Karpas-422 (cell line): ENCODE measurements around the gene CCDC30. TPM values are rescaled to one million over a fixed set of nuclear protein-coding genes. Genes with fewer than 3 reads are reported as not detected.
A peak's percentile ranks its signal among the peaks of the same experiment; 100 is the strongest.

ENCODE experiments used
- DNase-seq: peaks from one replicate; pipeline ENCODE4 v3.0.0-alpha.2; 2015
- H2AFZ ChIP-seq: fragments of 200-600 bp; sonication (generic); 2 replicates; pipeline ENCODE4 v1.6.1; 2014; ENCODE audit warnings: antibody characterized with exemption, low read length, mixed read lengths
- H3K27ac ChIP-seq: fragments of 200-600 bp; sonication (generic); 2 replicates; pipeline ENCODE4 v1.5.1; 2014; ENCODE audit warnings: mild to moderate bottlenecking, low read length, moderate library complexity
- H3K27me3 ChIP-seq: fragments of 200-600 bp; sonication (generic); 2 replicates; pipeline ENCODE4 v1.6.1; 2014; ENCODE audit warnings: low read length, mixed read lengths
- H3K36me3 ChIP-seq: fragments of 200-600 bp; sonication (generic); 2 replicates; pipeline ENCODE4 v1.6.1; 2014; ENCODE audit warnings: low read length, mixed read lengths; ENCODE audit not compliant: insufficient read depth
- H3K4me1 ChIP-seq: fragments of 200-600 bp; sonication (generic); 2 replicates; pipeline ENCODE4 v1.6.1; 2014; ENCODE audit warnings: mild to moderate bottlenecking, low read length, mixed read lengths
- H3K4me2 ChIP-seq: fragments of 200-600 bp; sonication (generic); 2 replicates; pipeline ENCODE4 v1.6.1; 2014; ENCODE audit warnings: low read length, low read depth, mild to moderate bottlenecking; ENCODE audit not compliant: poor library complexity, severe bottlenecking
- H3K4me3 ChIP-seq: fragments of 200-600 bp; sonication (generic); 2 replicates; pipeline ENCODE4 v1.5.1; 2014; ENCODE audit warnings: mild to moderate bottlenecking, antibody characterized with exemption, low read length, mixed read lengths
- H3K79me2 ChIP-seq: fragments of 200-600 bp; sonication (generic); 2 replicates; pipeline ENCODE4 v1.6.1; 2014; ENCODE audit warnings: mild to moderate bottlenecking, low read length, mixed read lengths
- H3K9ac ChIP-seq: fragments of 200-600 bp; sonication (generic); 2 replicates; pipeline ENCODE4 v1.6.0; 2014; ENCODE audit warnings: low read length
- H3K9me2 ChIP-seq: fragments of 200-600 bp; sonication (generic), shearing (Covaris generic); replicated peaks from 2 replicates; pipeline ENCODE4 v1.6.0; 2014; ENCODE audit warnings: mild to moderate bottlenecking, low read length, moderate library complexity; ENCODE audit not compliant: insufficient read depth
- H3K9me3 ChIP-seq: fragments of 300-700, 200-600 bp; sonication (generic); 2 replicates; pipeline ENCODE4 v1.6.1; 2014; ENCODE audit warnings: low read length, mixed read lengths
- H4K20me1 ChIP-seq: fragments of 200-600 bp; sonication (generic); 2 replicates; pipeline ENCODE4 v1.6.1; 2014; ENCODE audit warnings: mild to moderate bottlenecking, antibody characterized with exemption, low read length, low read depth; ENCODE audit not compliant: insufficient read depth
- total RNA-seq: library from RNA; depleted of rRNA; stranded (reverse); fragments of >200 nt; shearing (Covaris generic); gene quantifications from 2 replicates; pipeline ENCODE4 v1.2.3, GENCODE V29; 2014; ENCODE audit warnings: low replicate concordance

CCDC30 gene
- total RNA-seq, 1 experiment from 2014 or later: 2.9 TPM

DNA sequence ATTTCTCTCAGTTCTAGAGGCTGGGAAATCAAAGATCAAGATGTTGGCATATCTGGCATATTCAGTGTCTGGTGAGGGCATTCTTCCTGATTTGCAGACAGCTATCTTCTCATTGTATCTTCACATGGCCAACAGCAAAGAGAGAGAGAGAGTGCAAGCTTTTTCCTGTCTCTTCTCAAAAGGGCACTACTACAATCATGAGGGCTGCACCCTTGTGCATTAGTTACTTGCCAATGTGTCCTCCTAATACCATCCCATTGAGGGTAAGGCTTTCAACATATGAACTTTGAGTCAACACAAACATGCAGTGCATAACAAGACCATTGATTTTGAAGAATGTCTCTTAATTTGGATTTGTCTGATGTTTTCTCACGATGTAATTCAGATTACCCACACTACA lies 78.0 kb downstream of the CCDC30 start:
- no peak for DNase-seq
- H3K9me2 ChIP-seq: no peaks in the 10 kb centered on the region
- H3K4me1 ChIP-seq: no peaks in the 10 kb centered on the region
- H3K27ac ChIP-seq: no peak overlapping the region
- no peaks in the 10 kb centered on the region for H3K27me3 ChIP-seq
- no peak overlapping the region for H2AFZ ChIP-seq
- no peak overlapping the region for H3K4me2 ChIP-seq
- H3K9me3 ChIP-seq: no peaks in the 10 kb centered on the region
- H4K20me1 ChIP-seq: no peaks in the 10 kb centered on the region
- no peaks in the 10 kb centered on the region for H3K79me2 ChIP-seq
- no peak overlapping the region for H3K4me3 ChIP-seq
- H3K9ac ChIP-seq: no peak overlapping the region
- no peaks in the 10 kb centered on the region for H3K36me3 ChIP-seq

- H2AFZ ChIP-seq: no peak overlapping the region
- peaks cover 5% of the 10 kb centered on the region for H3K4me1 ChIP-seq
- no peaks in the 10 kb centered on the region for H3K79me2 ChIP-seq
- no peak overlapping the region for H3K9ac ChIP-seq
- H4K20me1 ChIP-seq: no peaks in the 10 kb centered on the region
- H3K27ac ChIP-seq: no peak overlapping the region
- no peak overlapping the region for H3K4me2 ChIP-seq
- H3K36me3 ChIP-seq: no peaks in the 10 kb centered on the region
- H3K9me2 ChIP-seq: no peaks in the 10 kb centered on the region
- no peak overlapping the region for H3K4me3 ChIP-seq
- peak; percentile 72 for DNase-seq
- no peaks in the 10 kb centered on the region for H3K9me3 ChIP-seq
- no peaks in the 10 kb centered on the region for H3K27me3 ChIP-seq
Measured at GRCh38 chr1:42551180-42551579, 88.1 kb downstream of the CCDC30 start.

GRCh38 chr1:42551590-42551989 lies 88.5 kb downstream of the CCDC30 start:
- no peaks in the 10 kb centered on the region for H3K27me3 ChIP-seq
- no peak for DNase-seq
- H3K9me2 ChIP-seq: no peaks in the 10 kb centered on the region
- H3K4me1 ChIP-seq: peaks cover 5% of the 10 kb centered on the region
- no peak overlapping the region for H3K4me2 ChIP-seq
- H3K4me3 ChIP-seq: no peak overlapping the region
- H2AFZ ChIP-seq: no peak overlapping the region
- H4K20me1 ChIP-seq: no peaks in the 10 kb centered on the region
- H3K36me3 ChIP-seq: no peaks in the 10 kb centered on the region
- H3K9ac ChIP-seq: no peak overlapping the region
- H3K79me2 ChIP-seq: no peaks in the 10 kb centered on the region
- no peaks in the 10 kb centered on the region for H3K9me3 ChIP-seq
- no peak overlapping the region for H3K27ac ChIP-seq

- H3K4me1 ChIP-seq: peaks cover 5% of the 10 kb centered on the region
- DNase-seq: no peak
- H3K27ac ChIP-seq: no peak overlapping the region
- H3K79me2 ChIP-seq: no peaks in the 10 kb centered on the region
- H2AFZ ChIP-seq: no peak overlapping the region
- no peak overlapping the region for H3K4me2 ChIP-seq
- no peaks in the 10 kb centered on the region for H3K27me3 ChIP-seq
- no peaks in the 10 kb centered on the region for H3K9me2 ChIP-seq
- H3K4me3 ChIP-seq: no peak overlapping the region
- H3K9ac ChIP-seq: no peak overlapping the region
- no peaks in the 10 kb centered on the region for H4K20me1 ChIP-seq
- H3K9me3 ChIP-seq: no peaks in the 10 kb centered on the region
- no peaks in the 10 kb centered on the region for H3K36me3 ChIP-seq
Measured at GRCh38 chr1:42552636-42553035, 89.5 kb downstream of the CCDC30 start.

GRCh38 chr1:42557230-42557851 lies 94.3 kb downstream of the CCDC30 start:
- Histone ChIP-seq H3K36me3 (no peaks in the 10 kb centered on the region), H3K9me2 (no peaks in the 10 kb centered on the region), H3K4me2 (no peak overlapping the region), H3K27ac (no peak overlapping the region), H3K4me3 (no peak overlapping the region), H3K9me3 (no peaks in the 10 kb centered on the region), H3K27me3 (no peaks in the 10 kb centered on the region), H3K4me1 (no peaks in the 10 kb centered on the region), H4K20me1 (no peaks in the 10 kb centered on the region), H3K79me2 (no peaks in the 10 kb centered on the region), H2AFZ (no peak overlapping the region), H3K9ac (no peak overlapping the region)
- DNase-seq: no peak

- H3K9me3 ChIP-seq: no peaks in the 10 kb centered on the region
- H3K9ac ChIP-seq: no peak overlapping the region
- H3K4me2 ChIP-seq: no peak overlapping the region
- H3K36me3 ChIP-seq: no peaks in the 10 kb centered on the region
- DNase-seq: no peak
- no peak overlapping the region for H3K4me3 ChIP-seq
- no peak overlapping the region for H3K27ac ChIP-seq
- H4K20me1 ChIP-seq: no peaks in the 10 kb centered on the region
- no peaks in the 10 kb centered on the region for H3K27me3 ChIP-seq
- no peaks in the 10 kb centered on the region for H3K79me2 ChIP-seq
- 0 out of 2 replicates have a peak, but pooled peaks cover 3% of the 10 kb centered on the region for H3K4me1 ChIP-seq
- no peaks in the 10 kb centered on the region for H3K9me2 ChIP-seq
- no peak overlapping the region for H2AFZ ChIP-seq
Measured at GRCh38 chr1:42567038-42567437, 104.0 kb downstream of the CCDC30 start.

- no peak overlapping the region for H3K4me2 ChIP-seq
- no peak for DNase-seq
- no peaks in the 10 kb centered on the region for H3K79me2 ChIP-seq
- no peaks in the 10 kb centered on the region for H3K36me3 ChIP-seq
- H3K4me1 ChIP-seq: 0 out of 2 replicates have a peak, but pooled peaks cover under 1% of the 10 kb centered on the region
- H3K27ac ChIP-seq: no peak overlapping the region
- no peaks in the 10 kb centered on the region for H3K9me2 ChIP-seq
- H3K4me3 ChIP-seq: no peak overlapping the region
- no peak overlapping the region for H3K9ac ChIP-seq
- H4K20me1 ChIP-seq: no peaks in the 10 kb centered on the region
- H3K9me3 ChIP-seq: no peaks in the 10 kb centered on the region
- no peak overlapping the region for H2AFZ ChIP-seq
- no peaks in the 10 kb centered on the region for H3K27me3 ChIP-seq
Measured at GRCh38 chr1:42576935-42577334, 113.8 kb downstream of the CCDC30 start.

GRCh38 chr1:42586016-42586415 lies 122.9 kb downstream of the CCDC30 start:
- Histone ChIP-seq H3K4me3 (no peak overlapping the region), H3K9me2 (no peaks in the 10 kb centered on the region), H3K4me2 (no peak overlapping the region), H4K20me1 (no peaks in the 10 kb centered on the region), H3K79me2 (no peaks in the 10 kb centered on the region), H3K9me3 (peaks cover 15% of the 10 kb centered on the region), H3K4me1 (no peaks in the 10 kb centered on the region), H3K36me3 (no peaks in the 10 kb centered on the region), H2AFZ (no peak overlapping the region), H3K27ac (no peak overlapping the region), H3K9ac (no peak overlapping the region), H3K27me3 (no peaks in the 10 kb centered on the region)
- no peak for DNase-seq
